HepG2 (cell line): ENCODE data around the gene XPR1. TPM values are rescaled to one million over a fixed set of nuclear protein-coding genes. Genes with fewer than 3 reads are reported as not detected.

Source experiments
- ATAC-seq: fragments of 200-7000 bp; cut with Tn5 transposase; 3 replicates; pipeline ENCODE4 v1.9.1; 2020; ENCODE audit warnings: mild to moderate bottlenecking, moderate library complexity
- BruUV-seq: library from RNA; stranded (reverse); fragments of 400-500 nt; replicated peaks from 2 replicates; lab custom pipeline; 2021; lab: Mats Ljungman, UMichigan
- CTCF ChIA-PET: fragments of 300-600 bp; formaldehyde crosslinking; extraction: SDS; loops from one replicate; lab custom pipeline; 2021; ENCODE audit warnings: low total read pairs, inconsistent platforms, low intra/inter-chr PET ratio; lab: Yijun Ruan, JAX
- POLR2A ChIA-PET: fragments of 350-600 bp; sonication (Branson Sonifier 250); formaldehyde crosslinking; loops from one replicate; lab custom pipeline; 2020; ENCODE audit warnings: antibody characterized with exemption, inconsistent platforms; lab: Yijun Ruan, JAX
- DNase-seq: peaks from one replicate; pipeline ENCODE4 v3.0.0-alpha.2; 2015; ENCODE audit warnings: low spot score
- FAIRE-seq: peaks from 3 replicates; lab custom pipeline; 2011; peaks lifted over from hg19 to GRCh38; lab: Jason Lieb, UNC
- H2AFZ ChIP-seq: one replicate; pipeline ENCODE4 v1.6.1; 2011; ENCODE audit warnings: low read length, inconsistent platforms
- H3K27ac ChIP-seq: fragments of 300-600 bp; 3 replicates; pipeline ENCODE4 v1.8.0; 2011; ENCODE audit warnings: mixed run types, mild to moderate bottlenecking, mixed read lengths, low read length, inconsistent platforms; ENCODE audit not compliant: insufficient read depth; ENCODE audit errors: extremely low read length
- H3K27me3 ChIP-seq, 2 experiments: fragments of 200-600 bp in 1 of 2; 2 replicates in 1 of 2; 3 replicates in 1 of 2; pipeline versions ENCODE4 v1.6.0 to v1.8.0; 2011; ENCODE audit warnings: low read length in 2 of 2, mild to moderate bottlenecking in 2 of 2, moderate library complexity in 2 of 2, inconsistent platforms in 1 of 2; ENCODE audit not compliant: insufficient read depth in 2 of 2, control insufficient read depth in 1 of 2
- H3K36me3 ChIP-seq, 2 experiments: fragments of 200-600 bp in 1 of 2; replicated peaks in 1 of 2; 2 replicates in 1 of 2; 3 replicates in 1 of 2; pipeline versions ENCODE4 v1.5.1 to v1.8.0; 2011; ENCODE audit warnings: low read length in 2 of 2, inconsistent platforms in 1 of 2; ENCODE audit not compliant: insufficient read depth in 2 of 2, control insufficient read depth in 1 of 2
- H3K4me1 ChIP-seq: 2 replicates; pipeline ENCODE4 v1.5.1; 2012; ENCODE audit warnings: low read length, inconsistent platforms; ENCODE audit not compliant: insufficient read depth
- H3K4me2 ChIP-seq: 2 replicates; pipeline ENCODE4 v1.6.0; 2011; ENCODE audit warnings: low read depth, low read length, inconsistent platforms
- H3K4me3 ChIP-seq, 3 experiments: fragments of 200-600 bp in 1 of 3; sonication (generic), shearing (Covaris generic) in 1 of 3; replicated peaks in 1 of 3; 2 replicates each; pipeline ENCODE4 v1.5.1; 2011 to 2016; ENCODE audit warnings: low read length in 3 of 3, inconsistent platforms in 2 of 3, low read depth in 2 of 3, mild to moderate bottlenecking in 2 of 3, control low read depth in 1 of 3, mixed read lengths in 1 of 3; ENCODE audit not compliant: insufficient read depth in 1 of 3
- H3K79me2 ChIP-seq: one replicate; pipeline ENCODE4 v1.6.1; 2011; ENCODE audit warnings: low read length, inconsistent platforms; ENCODE audit not compliant: insufficient read depth
- H3K9ac ChIP-seq: 2 replicates; pipeline ENCODE4 v1.6.0; 2011; ENCODE audit warnings: mild to moderate bottlenecking, low read depth, low read length, inconsistent platforms; ENCODE audit not compliant: insufficient read depth
- H3K9me3 ChIP-seq: 2 replicates; pipeline ENCODE4 v1.5.1; 2012; ENCODE audit warnings: mild to moderate bottlenecking, low read length
- H4K20me1 ChIP-seq: 2 replicates; pipeline ENCODE4 v1.6.0; 2011; ENCODE audit warnings: inconsistent platforms, mild to moderate bottlenecking, low read length, moderate library complexity; ENCODE audit not compliant: insufficient read depth
- GTF3A ChIP-seq: sonication (generic); formaldehyde crosslinking; conservative IDR thresholded peaks from 2 replicates; pipeline ENCODE4 v1.4.0; 2020; ENCODE audit warnings: mild to moderate bottlenecking, missing genetic modification reagents
- HNRNPK ChIP-seq: fragments of 200-400 bp; formaldehyde crosslinking; IDR thresholded peaks from 2 replicates; pipeline ENCODE4 v1.6.1; 2018; ENCODE audit warnings: low read length, low read depth, moderate library complexity, mild to moderate bottlenecking; ENCODE audit not compliant: poor library complexity, severe bottlenecking
- SATB2 ChIP-seq: sonication (generic); formaldehyde crosslinking; IDR thresholded peaks from 2 replicates; pipeline ENCODE4 v1.5.0; 2020; ENCODE audit warnings: missing genetic modification reagents
- TCF12 ChIP-seq, 2 experiments: fragments of 450-650 bp in 1 of 2; sonication (generic) in 1 of 2; formaldehyde crosslinking in 1 of 2; IDR thresholded peaks; 2 replicates each; pipeline versions ENCODE4 v1.6.1 to v1.8.0; 2017 to 2022; ENCODE audit warnings: antibody characterized with exemption in 1 of 2, mild to moderate bottlenecking in 1 of 2, missing genetic modification reagents in 1 of 2, moderate library complexity in 1 of 2
- ZBTB37 ChIP-seq: sonication (generic); formaldehyde crosslinking; IDR thresholded peaks from 2 replicates; pipeline ENCODE4 v1.4.0; 2020; ENCODE audit warnings: mild to moderate bottlenecking, missing genetic modification reagents
- ZFP62 ChIP-seq: sonication (generic); formaldehyde crosslinking; IDR thresholded peaks from 2 replicates; pipeline ENCODE4 v1.4.0; 2020; ENCODE audit warnings: missing genetic modification reagents
- ZNF556 ChIP-seq: sonication (generic); formaldehyde crosslinking; IDR thresholded peaks from 2 replicates; pipeline ENCODE4 v1.4.0; 2020; ENCODE audit warnings: mild to moderate bottlenecking, missing genetic modification reagents, borderline replicate concordance
- WGBS: methylation state at CpG from one replicate; pipeline ENCODE4 v1.1.6; 2017; ENCODE audit warnings: low lambda C conversion rate; 5-methylcytosine and 5-hydroxymethylcytosine counted together
- in situ Hi-C: cut with HindIII; loops from 2 replicates; pipeline ENCODE4 v1.10.0; 2017; ENCODE audit warnings: low pct_unique_long_range_greater_than_20kb; ENCODE audit not compliant: extremely low pct_ligation_motif_present
- intact Hi-C: fragments of 100-400 bp; cut with micrococcal nuclease; formaldehyde crosslinking; loops from one replicate; pipeline ENCODE4 v1.10.0; 2022; ENCODE audit not compliant: unreplicated experiment
- polyA plus RNA-seq, 8 experiments: library from polyadenylated mRNA; depleted of rRNA in 3 of 8; stranded (reverse) in 7 of 8; unstranded in 1 of 8; fragments of >200 nt; fragmentation: Illumina TruSeq in 4 of 8; extraction: Trizol in 4 of 8; gene quantifications; 2 replicates each; pipeline versions ENCODE4 v1.2.1 to v1.2.3, GENCODE V29; 2011 to 2016; ENCODE audit warnings: low read depth in 4 of 8, missing spikeins in 1 of 8, mixed read lengths in 1 of 8; ENCODE audit not compliant: insufficient read depth in 1 of 8
- total RNA-seq, 5 experiments: library from RNA; depleted of rRNA; stranded (reverse); fragments of >200 nt; fragmentation: Illumina TruSeq; extraction: Trizol; gene quantifications; 2 replicates each; pipeline ENCODE4 v1.2.3, GENCODE V29; 2016; ENCODE audit warnings: low read depth in 1 of 5

The XPR1 gene
- total and polyA plus RNA-seq, 2 of the 13 experiments (the other 11 are each of a cell fraction or from before 2014, with no cell fraction given) = 22.3 to 23.6 TPM

DNA sequence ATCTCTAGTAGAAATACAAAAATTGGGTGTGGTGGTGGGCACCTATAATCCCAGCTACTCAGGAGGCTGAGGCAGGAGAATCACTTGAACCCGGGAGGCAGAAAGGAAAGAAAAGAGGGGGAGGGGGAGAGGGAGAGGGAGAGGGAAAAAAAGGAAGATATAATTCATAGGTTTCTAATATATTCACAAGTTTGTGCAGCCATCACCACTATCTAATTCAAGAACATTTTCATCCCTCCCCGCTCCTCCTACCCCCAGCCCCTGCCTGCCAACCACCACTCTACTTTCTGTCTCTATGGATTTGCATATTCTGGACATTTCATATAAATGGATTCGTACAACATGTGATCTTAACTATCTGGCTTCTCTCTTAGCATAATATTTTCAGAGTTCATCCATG is 147.8 kb downstream of the XPR1 start:
- H3K36me3 ChIP-seq = no peaks in the 10 kb centered on the region
- no peaks in the 10 kb centered on the region for H3K9me3 ChIP-seq
- H3K4me1 ChIP-seq = peaks cover 6% of the 10 kb centered on the region; the same call in 1 of the 2 replicates
- H3K27me3 ChIP-seq = no peaks in the 10 kb centered on the region
- no peak overlapping the region for H3K27ac ChIP-seq
- H3K4me2 ChIP-seq = no peak overlapping the region
- ChIA-PET CTCF (interaction anchor here (1.3 to 2.1 kb wide), 3 partner anchors 84 to 264 kb away, joined by 6 to 7 read pairs (median 6); no protein-coding TSS in a partner anchor), POLR2A (no interaction called here)
- in situ Hi-C loops = no loop called here
- no peaks in the 10 kb centered on the region for H4K20me1 ChIP-seq
- TF ChIP-seq ZBTB37 (CRISPR knock-in tag) (no peak), HNRNPK (peak; percentile 62)
- TF ChIP-seq, all 625 proteins: peak for 1
- Histone ChIP-seq H3K9ac (no peak overlapping the region), H3K4me3 (no peak overlapping the region), H3K79me2 (no peaks in the 10 kb centered on the region), H2AFZ (no peak overlapping the region)
- WGBS = 98% methylated on average over 3 of the region's 3 CpGs
- ATAC-seq (no peak), FAIRE-seq (no peak), DNase-seq (no peak)
- intact Hi-C loops = loop anchor here (5.0 kb wide), 4 partner anchors 68 to 247 kb away; partner anchors contain the start of gene XPR1
- BruUV-seq = no TSS peak

DNA sequence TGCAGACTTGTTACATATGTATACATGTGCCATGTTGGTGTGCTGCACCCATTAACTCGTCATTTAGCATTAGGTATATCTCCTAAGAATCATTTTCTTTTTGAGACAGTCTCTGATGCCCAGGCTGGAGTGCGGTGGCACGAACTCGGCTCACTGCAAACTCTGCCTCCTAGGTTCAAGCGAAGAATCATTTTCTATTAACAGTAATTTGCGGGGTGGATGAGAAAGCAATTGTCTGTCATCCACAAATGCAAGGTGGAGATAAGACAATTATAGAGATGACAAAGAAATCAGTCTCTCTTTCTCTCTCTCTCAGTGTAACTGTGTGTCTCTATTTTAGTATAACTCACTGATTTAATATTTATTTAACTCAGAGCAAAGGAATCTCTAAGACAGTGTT is 149.9 kb downstream of the XPR1 start:
- H3K9me3 ChIP-seq = no peaks in the 10 kb centered on the region
- in situ Hi-C loops (no loop called here), intact Hi-C loops (no loop called here)
- BruUV-seq = no TSS peak
- H3K9ac ChIP-seq = no peak overlapping the region
- ChIA-PET CTCF (no interaction called here), POLR2A (no interaction called here)
- H3K27me3 ChIP-seq = no peaks in the 10 kb centered on the region
- H2AFZ ChIP-seq = no peak overlapping the region
- no peak for ATAC-seq
- H3K4me2 ChIP-seq = no peak overlapping the region
- FAIRE-seq = no peak
- TF ChIP-seq GTF3A (CRISPR knock-in tag) (no peak), ZFP62 (no peak), ZNF556 (CRISPR knock-in tag) (no peak), TCF12 (IDR thresholded peaks at IDR 0.05) (no peak), TCF12 (CRISPR knock-in tag; IDR thresholded peaks at IDR 0.05) (no peak), SATB2 (CRISPR knock-in tag) (no peak)
- peaks cover 17% of the 10 kb centered on the region for H3K4me1 ChIP-seq
- 95% methylated on average over 6 of the region's 6 CpGs for WGBS
- H3K27ac ChIP-seq = no peak overlapping the region
- no peaks in the 10 kb centered on the region for H3K36me3 ChIP-seq
- no peaks in the 10 kb centered on the region for H3K79me2 ChIP-seq
- DNase-seq = no peak
- H4K20me1 ChIP-seq = no peaks in the 10 kb centered on the region
- no peak overlapping the region for H3K4me3 ChIP-seq
